HG03575 (cell line): ENCODE results near the gene STUM.

Experiments used
- ATAC-seq: cut with Tn5 transposase; IDR thresholded peaks from one replicate; pipeline ENCODE4 v1.9.1; 2021; ENCODE audit not compliant: unreplicated experiment, insufficient number of reproducible peaks, low FRiP score; ENCODE audit errors: extremely low read depth

The STUM gene

DNA sequence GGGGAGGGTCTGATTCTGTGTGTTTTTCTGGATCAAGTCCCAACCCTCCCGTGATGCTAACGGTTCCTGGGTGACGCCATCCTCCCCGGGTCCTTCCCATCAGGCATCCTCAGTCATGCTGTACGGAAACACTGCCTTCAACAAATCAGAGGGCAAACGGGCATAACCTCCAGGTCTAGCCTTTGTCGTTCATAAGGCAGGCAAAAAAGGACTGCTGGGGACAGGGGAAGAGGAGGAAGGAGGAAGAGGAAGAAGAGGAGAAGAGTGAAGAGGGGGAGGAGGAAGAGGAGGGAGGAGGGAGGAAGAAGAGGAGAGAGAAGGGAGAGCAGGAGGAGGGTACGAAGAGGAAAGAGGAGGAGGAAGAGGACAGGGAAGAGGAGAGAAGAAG is 106.1 kb downstream of the STUM start:
- no peak for ATAC-seq

DNA sequence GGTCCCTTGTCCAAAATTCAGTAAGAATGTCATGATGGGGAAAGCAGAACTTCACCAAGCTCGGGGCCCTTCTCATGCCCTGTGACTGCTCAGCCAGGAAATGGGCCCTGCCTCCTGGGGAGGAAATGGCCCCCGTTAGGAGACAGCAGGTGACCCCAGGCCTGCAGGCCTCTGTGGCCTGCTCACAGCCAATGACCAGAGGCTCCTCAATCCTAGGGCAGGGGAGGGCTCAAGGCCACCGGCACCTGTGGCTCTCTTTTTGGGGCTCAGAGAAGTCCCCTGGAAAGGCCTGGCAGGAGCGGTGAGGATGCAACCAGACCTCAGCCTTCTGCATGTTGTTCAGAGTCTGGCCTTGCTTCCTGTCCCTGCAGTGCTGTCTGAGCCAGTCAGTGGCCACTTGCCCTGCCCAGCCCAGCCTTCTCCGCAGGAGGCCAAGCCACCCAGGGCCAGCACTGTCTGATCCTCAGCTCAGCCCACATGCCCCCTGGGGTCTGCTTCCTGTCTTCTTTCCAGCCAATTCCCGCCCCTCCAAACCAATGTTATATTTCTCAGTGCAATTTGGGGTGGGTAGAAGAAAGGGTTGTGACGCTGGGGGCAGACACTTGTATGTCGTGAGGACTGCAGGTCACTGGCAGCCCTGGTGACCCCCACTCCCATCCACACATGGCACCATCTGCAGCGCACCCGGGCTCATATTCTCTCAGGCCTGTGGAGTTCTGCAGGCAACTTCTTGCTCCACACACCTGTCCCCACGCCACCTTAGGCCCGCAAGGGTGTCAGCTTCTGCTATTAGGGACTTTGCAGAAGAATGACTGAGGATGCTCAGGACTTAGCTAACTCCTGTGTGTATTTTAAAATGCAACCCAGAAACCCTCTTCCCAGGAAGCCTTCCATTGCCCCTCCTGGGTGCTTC is 106.9 kb downstream of the STUM start:
- ATAC-seq = no peak

DNA sequence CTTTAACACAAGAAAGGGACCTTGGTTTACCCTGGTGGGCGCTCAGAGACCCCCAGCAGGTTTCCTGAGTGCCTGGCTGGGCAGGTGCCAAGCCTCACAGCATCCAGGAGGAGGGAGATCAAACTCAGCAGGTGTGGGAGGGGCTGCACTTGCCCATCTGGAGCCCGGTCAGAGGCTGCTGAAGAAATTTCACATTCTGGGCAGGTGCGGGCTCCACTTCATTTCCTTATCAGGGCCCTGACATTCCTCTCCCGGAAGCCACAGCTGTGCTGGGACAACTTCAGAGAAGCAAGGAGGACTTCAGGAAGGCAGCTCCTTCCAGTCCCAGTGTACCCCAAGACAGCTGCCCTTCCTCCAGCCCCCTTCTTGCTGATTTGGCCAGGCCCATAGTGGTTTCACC is 107.6 kb downstream of the STUM start:
- no peak for ATAC-seq

DNA sequence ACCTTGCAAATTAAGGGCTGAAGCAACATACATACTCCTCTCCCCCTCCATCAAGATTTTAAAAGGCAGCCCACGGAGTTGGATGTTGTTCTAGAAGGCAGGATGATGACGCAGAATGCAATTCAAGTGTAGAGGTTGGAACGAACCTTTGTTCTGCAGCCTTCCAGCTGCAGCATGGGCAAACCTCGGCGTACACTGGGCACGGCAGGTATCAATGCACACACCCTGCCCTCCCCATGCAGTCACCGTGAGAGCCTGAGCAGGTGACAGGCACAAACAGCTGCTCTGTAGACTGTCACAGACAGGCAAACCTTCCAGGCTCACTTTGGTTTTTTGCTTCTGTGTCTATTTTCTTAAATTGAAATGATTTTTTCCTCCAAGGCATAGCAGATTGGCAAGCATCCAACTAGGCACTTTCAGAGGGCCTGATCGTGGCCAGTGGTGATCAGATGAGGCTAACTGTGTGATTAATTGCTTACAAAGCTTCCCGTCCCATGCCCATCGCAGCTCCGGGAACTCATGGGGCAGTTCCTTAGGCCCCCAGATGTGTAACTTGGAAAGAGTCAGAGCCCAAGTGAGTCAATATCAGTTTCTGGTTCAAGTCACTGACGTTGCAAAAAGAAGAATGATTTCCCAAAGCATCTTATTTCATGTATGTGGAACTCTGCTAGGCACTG is 108.2 kb downstream of the STUM start:
- ATAC-seq = no peak

DNA sequence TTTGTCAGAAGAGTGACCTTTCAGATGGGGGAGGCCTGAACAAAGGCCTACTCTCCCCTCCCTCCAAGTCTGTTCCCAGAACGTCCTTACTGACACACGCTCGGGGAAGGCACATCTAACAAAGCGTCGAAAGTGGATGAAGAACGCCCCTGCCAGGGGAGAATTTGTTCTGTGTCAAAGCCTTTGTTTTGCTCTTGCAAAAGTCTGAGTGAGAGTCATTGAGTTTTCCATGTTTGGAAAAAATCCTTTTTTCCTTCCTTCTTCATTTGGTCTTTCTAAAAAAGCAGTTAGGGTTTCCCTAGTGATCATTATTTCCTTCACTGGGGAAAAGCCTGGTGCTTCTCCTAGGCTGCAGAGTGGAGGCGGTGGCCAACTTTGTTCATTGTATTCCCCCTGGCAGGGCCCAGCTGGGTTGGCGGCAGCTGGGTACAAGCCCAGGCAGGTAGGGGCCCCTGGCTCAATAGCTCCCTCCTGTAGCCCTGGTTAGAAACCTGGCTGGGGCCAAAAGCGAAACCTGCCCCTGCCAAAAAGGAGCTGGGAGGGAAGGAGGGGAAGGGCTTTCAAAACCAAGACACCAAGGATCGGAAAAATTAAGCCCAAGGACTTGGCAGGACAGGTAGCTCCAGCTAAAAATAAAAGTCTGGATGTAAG is 109.5 kb downstream of the STUM start:
- no peak for ATAC-seq

DNA sequence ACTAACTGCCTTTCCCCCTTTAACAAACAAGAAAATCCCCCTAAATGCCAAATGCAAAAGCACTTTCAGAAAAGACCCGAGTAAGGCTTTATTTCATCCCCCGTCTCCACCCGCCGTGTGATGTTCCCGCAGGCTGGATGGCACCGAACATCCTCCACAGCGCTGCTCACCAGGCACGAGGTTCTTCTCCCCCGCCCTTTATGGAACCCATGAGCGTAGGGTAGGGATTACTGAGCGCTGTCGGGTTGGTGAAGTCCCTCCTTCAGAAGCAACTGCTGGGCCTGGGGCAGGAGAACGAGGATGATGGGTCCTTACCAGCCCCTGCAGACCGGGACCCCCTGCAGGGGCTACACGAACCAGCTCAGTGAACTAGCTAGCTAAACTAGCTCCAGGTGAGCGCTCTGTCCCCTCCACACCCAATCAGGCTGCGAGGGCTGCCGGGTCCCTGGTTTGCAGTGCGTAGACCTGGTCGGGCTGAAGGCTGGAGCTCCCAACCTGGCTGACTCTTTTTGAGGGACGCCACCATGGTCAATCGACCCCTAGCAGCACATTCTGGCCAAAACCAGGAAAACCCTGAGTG is 110.1 kb downstream of the STUM start:
- no peak for ATAC-seq
